HCT116 (cell line): ENCODE measurements around the gene RIT2. TPM values are rescaled to one million over a fixed set of nuclear protein-coding genes. Genes with fewer than 3 reads are reported as not detected.

Experiments used
- ATAC-seq: fragments of 200-7000 bp; cut with Tn5 transposase; 2 replicates; pipeline ENCODE4 v1.9.1; 2020; ENCODE audit warnings: mild to moderate bottlenecking, moderate library complexity
- BruUV-seq: library from RNA; stranded (reverse); fragments of 400-500 nt; replicated peaks from 2 replicates; lab custom pipeline; 2021; lab: Mats Ljungman, UMichigan
- CTCF ChIA-PET: fragments of 300-600 bp; sonication (Branson Sonifier 250); formaldehyde crosslinking; loops from one replicate; lab custom pipeline; 2021; ENCODE audit warnings: antibody characterized with exemption; lab: Charles Lee
- POLR2A ChIA-PET: fragments of 300-600, 350-600 bp; sonication (Branson Sonifier 250); formaldehyde crosslinking; loops from one replicate; lab custom pipeline; 2021; ENCODE audit warnings: antibody characterized with exemption; lab: Charles Lee
- RAD21 ChIA-PET, 2 experiments: fragments of 300-600 bp; sonication (Branson Sonifier 250); formaldehyde crosslinking; loops; one replicate each; lab custom pipeline; 2023; ENCODE audit warnings: low total read pairs in 2 of 2; ENCODE audit not compliant: uncharacterized antibody in 2 of 2, unreplicated experiment in 2 of 2, low non-redundant PET in 1 of 2; lab: Charles Lee
- DNase-seq: peaks from one replicate; pipeline ENCODE4 v3.0.0-alpha.2; 2010; ENCODE audit warnings: low read depth, low spot score
- H2AFZ ChIP-seq: fragments of 200-600 bp; shearing (Covaris generic), sonication (generic); 2 replicates; pipeline ENCODE4 v1.6.1; 2017; ENCODE audit warnings: low read depth, mixed run types, mixed read lengths, antibody characterized with exemption, low read length; ENCODE audit not compliant: poor library complexity, severe bottlenecking
- H3K27ac ChIP-seq: 2 replicates; pipeline ENCODE4 v1.5.1; 2012; ENCODE audit warnings: low read depth, low read length
- H3K27me3 ChIP-seq: fragments of 200-600 bp; sonication (generic); 2 replicates; pipeline ENCODE4 v1.6.1; 2016; ENCODE audit warnings: mixed run types, low read length, mixed read lengths; ENCODE audit not compliant: insufficient read depth
- H3K36me3 ChIP-seq, 2 experiments: fragments of 200-500 bp in 1 of 2; fragments of 200-600 bp in 1 of 2; sonication (Bioruptor generic) in 1 of 2; sonication (generic) in 1 of 2; 2 replicates each; pipeline versions ENCODE4 v1.5.1 to v1.6.1; 2014 to 2016; ENCODE audit warnings: low read length in 2 of 2, inconsistent platforms in 1 of 2, mixed read lengths in 1 of 2, mixed run types in 1 of 2; ENCODE audit not compliant: insufficient read depth in 2 of 2, control insufficient read depth in 1 of 2
- H3K4me1 ChIP-seq, 2 experiments: fragments of 200-600 bp in 1 of 2; sonication (generic) in 1 of 2; 2 replicates each; pipeline versions ENCODE4 v1.5.1 to v1.6.1; 2012 to 2017; ENCODE audit warnings: low read length in 2 of 2, inconsistent platforms in 1 of 2, mild to moderate bottlenecking in 1 of 2, mixed read lengths in 1 of 2, mixed run types in 1 of 2, moderate library complexity in 1 of 2; ENCODE audit not compliant: insufficient read depth in 2 of 2, control insufficient read depth in 1 of 2
- H3K4me2 ChIP-seq: fragments of 200-600 bp; sonication (generic); 2 replicates; pipeline ENCODE4 v1.6.1; 2017; ENCODE audit warnings: mixed run types, low read length, mixed read lengths
- H3K4me3 ChIP-seq, 2 experiments: fragments of 200-600 bp in 1 of 2; sonication (generic) in 1 of 2; replicated peaks in 1 of 2; 2 replicates each; pipeline ENCODE4 v1.5.1; 2011 to 2016; ENCODE audit warnings: low read length in 2 of 2, control low read depth in 1 of 2, low read depth in 1 of 2, mild to moderate bottlenecking in 1 of 2, mixed read lengths in 1 of 2, mixed run types in 1 of 2
- H3K79me2 ChIP-seq: fragments of 200-600 bp; sonication (generic); 2 replicates; pipeline ENCODE4 v1.6.1; 2017; ENCODE audit warnings: mild to moderate bottlenecking, mixed run types, low read length, moderate library complexity, mixed read lengths; ENCODE audit not compliant: insufficient read depth
- H3K9ac ChIP-seq: fragments of 200-600 bp; sonication (generic); 2 replicates; pipeline ENCODE4 v1.6.1; 2016; ENCODE audit warnings: low read length, mixed read lengths
- H3K9me2 ChIP-seq: fragments of 200-600 bp; sonication (generic), shearing (Covaris generic); 2 replicates; pipeline ENCODE4 v1.6.1; 2017; ENCODE audit warnings: mixed run types, mild to moderate bottlenecking, moderate library complexity; ENCODE audit not compliant: insufficient read depth
- H3K9me3 ChIP-seq, 2 experiments: fragments of 200-500 bp in 1 of 2; fragments of 200-600 bp in 1 of 2; sonication (Bioruptor generic) in 1 of 2; sonication (generic) in 1 of 2; 2 replicates each; pipeline ENCODE4 v1.6.1; 2014 to 2017; ENCODE audit warnings: low read length in 2 of 2, mixed read lengths in 2 of 2, inconsistent platforms in 1 of 2, low read depth in 1 of 2, mild to moderate bottlenecking in 1 of 2, mixed run types in 1 of 2, moderate library complexity in 1 of 2; ENCODE audit not compliant: control insufficient read depth in 1 of 2, insufficient read depth in 1 of 2
- H4K20me1 ChIP-seq: fragments of 200-600 bp; sonication (generic), shearing (Covaris generic); 2 replicates; pipeline ENCODE4 v1.6.1; 2017; ENCODE audit warnings: mixed run types, mild to moderate bottlenecking, moderate library complexity; ENCODE audit not compliant: insufficient read depth
- ATF3 ChIP-seq: IDR thresholded peaks from 2 replicates; pipeline ENCODE4 v1.6.1; 2012
- CTCF ChIP-seq, 3 experiments: fragments of 200-600 bp in 1 of 3; sonication (generic) in 1 of 3; IDR thresholded peaks in 2 of 3; conservative IDR thresholded peaks in 1 of 3; 2 replicates each; pipeline ENCODE4 v1.5.1; 2012 to 2017; ENCODE audit warnings: low read depth in 2 of 3, low read length in 2 of 3, antibody characterized with exemption in 1 of 3, borderline replicate concordance in 1 of 3, control low read depth in 1 of 3, mild to moderate bottlenecking in 1 of 3, mixed read lengths in 1 of 3, mixed run types in 1 of 3, moderate library complexity in 1 of 3; ENCODE audit not compliant: insufficient read depth in 1 of 3
- EGR1 ChIP-seq: IDR thresholded peaks from 2 replicates; pipeline ENCODE4 v1.6.1; 2012; ENCODE audit warnings: low read depth
- ELF1 ChIP-seq: IDR thresholded peaks from 2 replicates; pipeline ENCODE4 v1.6.1; 2012; ENCODE audit warnings: low read depth, borderline replicate concordance
- EZH2 ChIP-seq: fragments of 200-600 bp; sonication (generic); IDR thresholded peaks from 2 replicates; pipeline ENCODE4 v1.6.1; 2017; ENCODE audit warnings: antibody characterized with exemption, mixed run types
- EZH2phosphoT487 ChIP-seq: fragments of 200-600 bp; IDR thresholded peaks from 2 replicates; pipeline ENCODE4 v1.6.1; 2018; ENCODE audit warnings: antibody characterized with exemption, borderline replicate concordance
- FOSL1 ChIP-seq: IDR thresholded peaks from 2 replicates; pipeline ENCODE4 v1.6.1; 2012; ENCODE audit warnings: low read depth
- JUND ChIP-seq: IDR thresholded peaks from 2 replicates; pipeline ENCODE4 v1.6.1; 2012
- POLR2A ChIP-seq: IDR thresholded peaks from 2 replicates; pipeline ENCODE4 v1.7.0; 2011; ENCODE audit warnings: borderline replicate concordance; ENCODE audit not compliant: insufficient read depth, insufficient read length; ENCODE audit errors: extremely low read depth
- POLR2AphosphoS5 ChIP-seq: IDR thresholded peaks from 2 replicates; pipeline ENCODE4 v1.6.1; 2011; ENCODE audit warnings: mild to moderate bottlenecking, low read depth, low read length, moderate library complexity
- RAD21 ChIP-seq: IDR thresholded peaks from 2 replicates; pipeline ENCODE4 v1.6.1; 2012; ENCODE audit warnings: low read depth, mild to moderate bottlenecking
- TCF7L2 ChIP-seq: IDR thresholded peaks from 2 replicates; pipeline ENCODE4 v1.7.0; 2011; ENCODE audit warnings: borderline replicate concordance, inconsistent platforms; ENCODE audit not compliant: insufficient read depth, insufficient read length; ENCODE audit errors: extremely low read depth
- YY1 ChIP-seq: IDR thresholded peaks from 2 replicates; pipeline ENCODE4 v1.6.1; 2011; ENCODE audit warnings: low read length, low read depth, moderate library complexity, mild to moderate bottlenecking; ENCODE audit not compliant: insufficient replicate concordance; ENCODE audit errors: extremely low read depth
- ZNF274 ChIP-seq: fragments of 200-500 bp; sonication (Bioruptor generic); IDR thresholded peaks from 2 replicates; pipeline ENCODE4 v1.6.1; 2014; ENCODE audit warnings: mild to moderate bottlenecking, low read depth, low read length, inconsistent platforms
- intact Hi-C: fragments of 100-400 bp; cut with micrococcal nuclease; formaldehyde crosslinking; loops from 2 replicates; pipeline ENCODE4 v1.10.0; 2022
- total RNA-seq: library from RNA; stranded (reverse); gene quantifications from one replicate; pipeline ENCODE4 v1.2.1, GENCODE V29; 2021; ENCODE audit not compliant: unreplicated experiment
- TF ChIP-seq, protein P1 (sequence below): IDR thresholded peaks from 2 replicates; pipeline ENCODE4 v1.6.1; 2012
- TF ChIP-seq, protein P2 (sequence below): IDR thresholded peaks from 2 replicates; pipeline ENCODE4 v1.6.1; 2011; ENCODE audit warnings: mild to moderate bottlenecking, low read length, moderate library complexity; ENCODE audit not compliant: insufficient replicate concordance; ENCODE audit errors: extremely low read depth

RIT2 gene
- total RNA-seq, 1 experiment from 2014 or later = not detected

DNA sequence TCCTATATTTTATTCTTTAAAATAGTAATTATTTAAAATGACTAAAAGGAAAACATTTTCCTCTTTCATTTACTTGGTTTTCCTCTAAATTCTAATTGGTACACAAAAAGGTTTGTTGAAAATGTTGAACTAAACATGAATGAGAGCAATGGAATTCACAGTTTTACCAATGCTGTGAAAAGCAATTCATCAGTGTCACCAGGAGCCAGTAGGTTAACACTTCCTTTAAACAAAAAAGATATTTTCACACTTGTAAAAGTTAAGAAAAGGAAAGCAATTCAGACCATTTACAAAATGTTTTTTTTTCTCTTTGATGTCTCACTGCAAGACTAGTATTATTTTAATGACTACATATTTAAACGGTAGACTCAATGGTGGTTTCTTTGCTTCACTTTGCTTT is 341.6 kb downstream of the RIT2 start:
- no peak for TF ChIP-seq ZNF274
- no peak for TF ChIP-seq ATF3
- TF ChIP-seq FOSL1 = no peak
- TF ChIP-seq RAD21 = no peak
- TF ChIP-seq ELF1 = no peak
- TF ChIP-seq CTCF (IDR thresholded peaks at IDR 0.05 in 2 of 3, conservative IDR thresholded peaks at IDR 0.05 in 1 of 3; ENCODE audit: borderline replicate concordance in 1 of 3, insufficient read depth in 1 of 3, low read depth in 2 of 3, low read length in 2 of 3) = no peak
- TF ChIP-seq POLR2A = no peak
- no peak for TF ChIP-seq YY1
- no peak for TF ChIP-seq EZH2phosphoT487
- TF ChIP-seq, protein P1, sequence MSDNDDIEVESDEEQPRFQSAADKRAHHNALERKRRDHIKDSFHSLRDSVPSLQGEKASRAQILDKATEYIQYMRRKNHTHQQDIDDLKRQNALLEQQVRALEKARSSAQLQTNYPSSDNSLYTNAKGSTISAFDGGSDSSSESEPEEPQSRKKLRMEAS = no peak
- no peak for TF ChIP-seq POLR2AphosphoS5
- TF ChIP-seq EZH2 = no peak
- TF ChIP-seq, protein P2, sequence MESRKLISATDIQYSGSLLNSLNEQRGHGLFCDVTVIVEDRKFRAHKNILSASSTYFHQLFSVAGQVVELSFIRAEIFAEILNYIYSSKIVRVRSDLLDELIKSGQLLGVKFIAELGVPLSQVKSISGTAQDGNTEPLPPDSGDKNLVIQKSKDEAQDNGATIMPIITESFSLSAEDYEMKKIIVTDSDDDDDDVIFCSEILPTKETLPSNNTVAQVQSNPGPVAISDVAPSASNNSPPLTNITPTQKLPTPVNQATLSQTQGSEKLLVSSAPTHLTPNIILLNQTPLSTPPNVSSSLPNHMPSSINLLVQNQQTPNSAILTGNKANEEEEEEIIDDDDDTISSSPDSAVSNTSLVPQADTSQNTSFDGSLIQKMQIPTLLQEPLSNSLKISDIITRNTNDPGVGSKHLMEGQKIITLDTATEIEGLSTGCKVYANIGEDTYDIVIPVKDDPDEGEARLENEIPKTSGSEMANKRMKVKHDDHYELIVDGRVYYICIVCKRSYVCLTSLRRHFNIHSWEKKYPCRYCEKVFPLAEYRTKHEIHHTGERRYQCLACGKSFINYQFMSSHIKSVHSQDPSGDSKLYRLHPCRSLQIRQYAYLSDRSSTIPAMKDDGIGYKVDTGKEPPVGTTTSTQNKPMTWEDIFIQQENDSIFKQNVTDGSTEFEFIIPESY = no peak
- no peak for TF ChIP-seq JUND
- no peak for TF ChIP-seq TCF7L2
- TF ChIP-seq EGR1 = no peak
- H3K79me2 ChIP-seq = no peaks in the 10 kb centered on the region
- RAD21 ChIA-PET = no interaction called here
- CTCF ChIA-PET = no interaction called here
- no peak overlapping the region for H3K27ac ChIP-seq
- no peak for ATAC-seq
- no peak for DNase-seq
- no peak overlapping the region for H2AFZ ChIP-seq
- H4K20me1 ChIP-seq = no peaks in the 10 kb centered on the region
- intact Hi-C loops = no loop called here
- no peak overlapping the region for H3K4me2 ChIP-seq
- no peaks in the 10 kb centered on the region for H3K36me3 ChIP-seq
- H3K9ac ChIP-seq = no peak overlapping the region
- no peaks in the 10 kb centered on the region for H3K4me1 ChIP-seq
- POLR2A ChIA-PET = no interaction called here
- no peak overlapping the region for H3K4me3 ChIP-seq
- BruUV-seq = no TSS peak
- H3K9me2 ChIP-seq = no peaks in the 10 kb centered on the region
- peaks cover 17 to 24% of the 10 kb centered on the region in 2 experiments; a peak in 3 of 4 replicates for H3K9me3 ChIP-seq
- no peaks in the 10 kb centered on the region for H3K27me3 ChIP-seq
